Gastroesophageal sphincter (tissue), 4 donors: ENCODE data around the gene PPP2R5E. TPM values are rescaled to one million over a fixed set of nuclear protein-coding genes. Genes with fewer than 3 reads are reported as not detected.

Experiments
- ATAC-seq: fragments of 150-250 bp; one replicate; pipeline ENCODE4 v1.9.1; 2016; ENCODE audit warnings: mild to moderate bottlenecking, moderate library complexity
- H3K27ac ChIP-seq, 4 donors: fragments of 200-600 bp; sonication (generic) in 3 of 4; 1 replicate in 3 of 4; 2 replicates in 1 of 4; pipeline ENCODE4 v1.5.1; 2016 to 2019
- H3K27me3 ChIP-seq: fragments of 200-600 bp; sonication (generic); one replicate; pipeline ENCODE4 v1.5.1; 2019
- H3K36me3 ChIP-seq, 2 donors: fragments of 200-600 bp; sonication (generic); one replicate each; pipeline ENCODE4 v1.5.1; 2019; ENCODE audit warnings: control low read depth in 1 of 2
- H3K4me1 ChIP-seq, 3 donors: fragments of 200-600 bp; sonication (generic); 1 replicate in 2 of 3; 2 replicates in 1 of 3; pipeline ENCODE4 v1.5.1; 2016 to 2019; ENCODE audit warnings: control low read depth in 2 of 3
- H3K4me3 ChIP-seq, 2 donors: fragments of 200-600 bp; sonication (generic); one replicate each; pipeline ENCODE4 v1.5.1; 2019; ENCODE audit warnings: mild to moderate bottlenecking in 1 of 2, moderate library complexity in 1 of 2
- H3K9me3 ChIP-seq, 3 donors: fragments of 200-600 bp; sonication (generic); one replicate each; pipeline ENCODE4 v1.5.1; 2017 to 2019; ENCODE audit warnings: control low read depth in 2 of 3
- EP300 ChIP-seq: sonication (generic); formaldehyde crosslinking; IDR thresholded peaks from one replicate; pipeline ENCODE4 v1.6.1; 2017; ENCODE audit warnings: antibody characterized with exemption, mild to moderate bottlenecking
- POLR2A ChIP-seq, 2 donors: fragments of 450-650 bp; IDR thresholded peaks; one replicate each; pipeline ENCODE4 v1.6.1; 2017; ENCODE audit warnings: antibody characterized with exemption in 2 of 2, mild to moderate bottlenecking in 2 of 2, moderate library complexity in 1 of 2
- POLR2AphosphoS5 ChIP-seq: sonication (generic); formaldehyde crosslinking; IDR thresholded peaks from one replicate; pipeline ENCODE4 v1.6.1; 2017; ENCODE audit warnings: antibody characterized with exemption
- WGBS, 2 donors: methylation state at CpG; one replicate each; pipeline ENCODE4 v1.1.5; 2018; ENCODE audit warnings: low coverage in 1 of 2; 5-methylcytosine and 5-hydroxymethylcytosine counted together
- total RNA-seq, 4 donors: library from RNA; depleted of rRNA; stranded (reverse); fragments of >200 nt; gene quantifications; one replicate each; pipeline ENCODE4 v1.1.0, GENCODE V29; 2016
- TF ChIP-seq, protein P1 (sequence below), 4 experiments: fragments of 200-600 bp in 2 of 4; fragments of 450-650 bp in 2 of 4; sonication (generic) in 1 of 4; IDR thresholded peaks; one replicate each; pipeline ENCODE4 v1.5.1; 2017 to 2019; ENCODE audit warnings: antibody characterized with exemption in 4 of 4, mild to moderate bottlenecking in 2 of 4, moderate library complexity in 2 of 4

PPP2R5E gene
- total RNA-seq, 4 donors from 2014 or later, result 32.8 to 38.0 (median 33.7) TPM

- 13 to 32% methylated on average over 6 of the region's 6 CpGs for WGBS, 2 donors
- no peaks in the 10 kb centered on the region for H3K9me3 ChIP-seq
- H3K4me3 ChIP-seq, result no peak overlapping the region
- peaks cover 3 to 62% (median 14%) of the 10 kb centered on the region in 3 donors for H3K4me1 ChIP-seq
- H3K27me3 ChIP-seq, result no peaks in the 10 kb centered on the region
- TF ChIP-seq POLR2A (IDR thresholded peaks at IDR 0.05) (no peak), POLR2AphosphoS5 (no peak), EP300 (no peak)
- TF ChIP-seq, protein P1, sequence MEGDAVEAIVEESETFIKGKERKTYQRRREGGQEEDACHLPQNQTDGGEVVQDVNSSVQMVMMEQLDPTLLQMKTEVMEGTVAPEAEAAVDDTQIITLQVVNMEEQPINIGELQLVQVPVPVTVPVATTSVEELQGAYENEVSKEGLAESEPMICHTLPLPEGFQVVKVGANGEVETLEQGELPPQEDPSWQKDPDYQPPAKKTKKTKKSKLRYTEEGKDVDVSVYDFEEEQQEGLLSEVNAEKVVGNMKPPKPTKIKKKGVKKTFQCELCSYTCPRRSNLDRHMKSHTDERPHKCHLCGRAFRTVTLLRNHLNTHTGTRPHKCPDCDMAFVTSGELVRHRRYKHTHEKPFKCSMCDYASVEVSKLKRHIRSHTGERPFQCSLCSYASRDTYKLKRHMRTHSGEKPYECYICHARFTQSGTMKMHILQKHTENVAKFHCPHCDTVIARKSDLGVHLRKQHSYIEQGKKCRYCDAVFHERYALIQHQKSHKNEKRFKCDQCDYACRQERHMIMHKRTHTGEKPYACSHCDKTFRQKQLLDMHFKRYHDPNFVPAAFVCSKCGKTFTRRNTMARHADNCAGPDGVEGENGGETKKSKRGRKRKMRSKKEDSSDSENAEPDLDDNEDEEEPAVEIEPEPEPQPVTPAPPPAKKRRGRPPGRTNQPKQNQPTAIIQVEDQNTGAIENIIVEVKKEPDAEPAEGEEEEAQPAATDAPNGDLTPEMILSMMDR (IDR thresholded peaks at IDR 0.05), result no peak
- ATAC-seq, result no peak
- peak overlapping the region in 3 of 4 donors; percentile 29 to 56 (median 31) for H3K27ac ChIP-seq
- H3K36me3 ChIP-seq, result no peaks in the 10 kb centered on the region
Measured at GRCh38 chr14:63459738-63460137, 83.4 kb downstream of the PPP2R5E start.

GRCh38 chr14:63457498-63457897 lies 85.7 kb downstream of the PPP2R5E start:
- Histone ChIP-seq H3K4me3 (no peak overlapping the region), H3K36me3 (no peaks in the 10 kb centered on the region), H3K4me1 (peaks cover 3 to 80% (median 18%) of the 10 kb centered on the region in 3 donors), H3K27me3 (no peaks in the 10 kb centered on the region), H3K27ac (no peak overlapping the region), H3K9me3 (no peaks in the 10 kb centered on the region)
- 83 to 85% methylated on average over 4 of the region's 4 CpGs for WGBS, 2 donors
- no peak for TF ChIP-seq EP300
- no peak for TF ChIP-seq POLR2AphosphoS5
- TF ChIP-seq, protein P1 (IDR thresholded peaks at IDR 0.05), result no peak
- no peak for TF ChIP-seq POLR2A (IDR thresholded peaks at IDR 0.05)
- ATAC-seq, result no peak

DNA sequence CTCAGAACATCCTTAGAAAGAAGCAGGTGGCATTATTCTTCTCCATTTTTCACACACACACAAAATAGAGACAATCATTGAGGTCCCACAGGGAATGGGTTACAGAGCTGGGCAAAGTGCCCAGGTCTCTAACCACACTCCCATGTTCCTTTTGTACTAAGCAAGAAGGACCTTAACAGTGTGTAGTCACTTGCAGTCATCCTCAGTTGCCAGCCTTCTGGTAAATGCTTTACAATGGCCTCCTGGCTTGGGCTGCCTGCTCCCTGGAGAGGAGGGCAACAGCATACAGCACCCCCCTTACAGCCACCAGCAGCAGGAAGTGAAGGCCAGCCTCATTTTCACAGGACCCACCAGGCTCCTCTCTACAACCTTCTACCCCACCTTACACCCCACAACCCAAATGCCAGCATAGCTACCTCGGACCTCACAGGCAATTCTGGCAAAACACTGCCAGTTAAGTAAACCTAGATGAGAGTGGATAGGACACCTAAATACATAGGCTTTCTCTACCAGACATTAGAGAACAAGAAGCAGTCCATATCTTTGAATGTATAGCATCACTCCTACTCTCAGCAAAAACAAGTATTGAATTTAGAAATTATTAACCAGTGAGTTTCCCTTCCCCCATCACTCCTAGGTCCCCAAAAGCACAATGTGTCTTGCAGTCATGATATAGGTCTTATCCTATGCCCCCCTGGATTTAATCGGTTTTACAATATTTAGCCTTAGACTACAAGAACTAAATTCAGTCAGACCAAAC lies 88.1 kb downstream of the PPP2R5E start:
- no peak for ATAC-seq
- H3K27me3 ChIP-seq, result no peaks in the 10 kb centered on the region
- peaks cover 0 to 65% (median 11%) of the 10 kb centered on the region in 3 donors for H3K4me1 ChIP-seq
- WGBS, 2 donors, result 89 to 94% methylated on average over 1 of the region's 2 CpGs
- peaks cover 0 to 4% of the 10 kb centered on the region in 2 donors for H3K36me3 ChIP-seq
- no peak overlapping the region for H3K4me3 ChIP-seq
- no peaks in the 10 kb centered on the region for H3K9me3 ChIP-seq
- TF ChIP-seq POLR2AphosphoS5, result no peak
- no peak overlapping the region for H3K27ac ChIP-seq

- no peak overlapping the region for H3K27ac ChIP-seq
- TF ChIP-seq POLR2AphosphoS5, result no peak
- H3K9me3 ChIP-seq, result no peaks in the 10 kb centered on the region
- 93 to 100% methylated on average over 2 to 3 of the region's 3 CpGs for WGBS, 2 donors
- no peak overlapping the region for H3K4me3 ChIP-seq
- H3K36me3 ChIP-seq, result peaks cover 0 to 4% of the 10 kb centered on the region in 2 donors
- H3K27me3 ChIP-seq, result no peaks in the 10 kb centered on the region
- ATAC-seq, result no peak
- peaks cover 0 to 59% (median 9%) of the 10 kb centered on the region in 3 donors for H3K4me1 ChIP-seq
Measured at GRCh38 chr14:63454436-63454835, 88.7 kb downstream of the PPP2R5E start.

- Histone ChIP-seq H3K4me3 (no peak overlapping the region), H3K9me3 (no peaks in the 10 kb centered on the region), H3K4me1 (peaks cover 0 to 50% (median 9%) of the 10 kb centered on the region in 3 donors), H3K36me3 (peaks cover 0 to 4% of the 10 kb centered on the region in 2 donors), H3K27ac (peak overlapping the region in 1 of 4 donors; percentile 25), H3K27me3 (no peaks in the 10 kb centered on the region)
- WGBS, 2 donors, result 40 to 58% methylated on average over 5 to 8 of the region's 8 CpGs
- peak; percentile 53 for ATAC-seq
- TF ChIP-seq, protein P1 (IDR thresholded peaks at IDR 0.05), result no peak
- TF ChIP-seq POLR2AphosphoS5, result peak; percentile 85
Measured at GRCh38 chr14:63453443-63453936, 89.7 kb downstream of the PPP2R5E start.

- H3K27ac ChIP-seq, result peak overlapping the region in 1 of 4 donors; percentile 25
- no peak for TF ChIP-seq POLR2A (IDR thresholded peaks at IDR 0.05)
- H3K4me3 ChIP-seq, result no peak overlapping the region
- H3K4me1 ChIP-seq, result peaks cover 0 to 43% (median 9%) of the 10 kb centered on the region in 3 donors
- no peaks in the 10 kb centered on the region for H3K9me3 ChIP-seq
- no peaks in the 10 kb centered on the region for H3K27me3 ChIP-seq
- WGBS, 2 donors, result 94% methylated on average over 3 of the region's 3 CpGs; no CpG with 5 or more reads in 1 of the 2 donors
- H3K36me3 ChIP-seq, result peaks cover 0 to 4% of the 10 kb centered on the region in 2 donors
- ATAC-seq, result no peak
Measured at GRCh38 chr14:63452796-63453195, 90.4 kb downstream of the PPP2R5E start.
